Astrocyte of the cerebellum (primary cell): Measurements from ENCODE around the gene ECT2.

Source experiments
- DNase-seq: peaks from one replicate; pipeline ENCODE4 v3.0.0-alpha.2; 2011; ENCODE audit warnings: low read depth
- H3K4me3 ChIP-seq: 2 replicates; pipeline ENCODE4 v1.5.1; 2011; ENCODE audit warnings: mild to moderate bottlenecking, low read depth, low read length, moderate library complexity
- CTCF ChIP-seq: IDR thresholded peaks from 2 replicates; pipeline ENCODE4 v1.5.1; 2012; ENCODE audit warnings: low read length, low read depth, moderate library complexity, mild to moderate bottlenecking; ENCODE audit errors: missing control alignments
- in situ Hi-C: cut with HindIII; loops from 2 replicates; pipeline ENCODE4 v1.10.0; 2017; ENCODE audit warnings: low sequenced_read_pairs

ECT2 gene

GRCh38 chr3:172705170-172705569 lies 45.4 kb upstream of the ECT2 start:
- no peak for TF ChIP-seq CTCF
- in situ Hi-C loops, result no loop called here
- no peak overlapping the region for H3K4me3 ChIP-seq
- no peak for DNase-seq

GRCh38 chr3:172707030-172707429 lies 43.5 kb upstream of the ECT2 start:
- DNase-seq, result no peak
- in situ Hi-C loops, result no loop called here
- no peak for TF ChIP-seq CTCF
- H3K4me3 ChIP-seq, result no peak overlapping the region

- no peak overlapping the region for H3K4me3 ChIP-seq
- TF ChIP-seq CTCF, result no peak
- in situ Hi-C loops, result no loop called here
- no peak for DNase-seq
These were observed 42.6 kb upstream of the ECT2 start for GRCh38 chr3:172707967-172708366.

GRCh38 chr3:172708921-172709773 lies 41.4 kb upstream of the ECT2 start:
- TF ChIP-seq CTCF, result no peak
- in situ Hi-C loops, result no loop called here
- DNase-seq, result no peak
- H3K4me3 ChIP-seq, result peak overlapping the region; percentile 96

GRCh38 chr3:172709774-172710663 lies 40.5 kb upstream of the ECT2 start:
- no peak for DNase-seq
- in situ Hi-C loops, result no loop called here
- peak overlapping the region; percentile 96 for H3K4me3 ChIP-seq
- no peak for TF ChIP-seq CTCF

- H3K4me3 ChIP-seq, result peak within 1 kb of the TSS; percentile 96
- peak; percentile 86 for TF ChIP-seq CTCF
- in situ Hi-C loops, result no loop called here
- peak; percentile 90 for DNase-seq
These were observed 39.7 kb upstream of the ECT2 start, which contains the start of gene NCEH1 for GRCh38 chr3:172710664-172711453. NCEH1 (minus strand) TSS chr3:172711067; CDS start chr3:172710984, 83 bp downstream.
